Type B pancreatic cell (in vitro differentiated cells): ENCODE data around the gene ACKR1. TPM values are rescaled to one million over a fixed set of nuclear protein-coding genes. Genes with fewer than 3 reads are reported as not detected.

Source experiments
- DNase-seq: peaks from one replicate; pipeline ENCODE4 v3.0.0; 2021; ENCODE audit warnings: mixed read lengths; ENCODE audit not compliant: unreplicated experiment; ENCODE audit errors: extremely low spot score
- H3K27ac Mint-ChIP-seq: 2 replicates; pipeline ENCODE4 v1.8.0; 2021; ENCODE audit warnings: mild to moderate bottlenecking, mixed read lengths
- H3K27me3 Mint-ChIP-seq: 2 replicates; pipeline ENCODE4 v1.8.0; 2021; ENCODE audit warnings: mixed read lengths
- H3K36me3 Mint-ChIP-seq: 2 replicates; pipeline ENCODE4 v1.8.0; 2021; ENCODE audit warnings: mixed read lengths
- H3K4me1 Mint-ChIP-seq: one replicate; pipeline ENCODE4 v1.8.0; 2021; ENCODE audit warnings: mixed read lengths; ENCODE audit not compliant: unreplicated experiment
- H3K4me3 Mint-ChIP-seq: 2 replicates; pipeline ENCODE4 v1.8.0; 2021; ENCODE audit warnings: mild to moderate bottlenecking, mixed read lengths
- H3K9me3 Mint-ChIP-seq: 2 replicates; pipeline ENCODE4 v1.8.0; 2021; ENCODE audit warnings: mixed read lengths
- CTCF ChIP-seq: fragments of 200-600 bp; sonication (generic); conservative IDR thresholded peaks from 2 replicates; pipeline ENCODE4 v1.5.0; 2021; ENCODE audit warnings: antibody characterized with exemption, mild to moderate bottlenecking
- total RNA-seq: library from RNA; stranded (reverse); gene quantifications from 2 replicates; pipeline ENCODE4 v1.2.1, GENCODE V29; 2021; ENCODE audit warnings: low replicate concordance

The ACKR1 gene
- total RNA-seq, 1 donor from 2014 or later, result 0.63 TPM

- H3K27ac Mint-ChIP-seq, result no peak overlapping the region
- DNase-seq, result no peak
- H3K9me3 Mint-ChIP-seq, result no peaks in the 10 kb centered on the region
- no peak for TF ChIP-seq CTCF
- no peak overlapping the region for H3K4me3 Mint-ChIP-seq
- no peaks in the 10 kb centered on the region for H3K36me3 Mint-ChIP-seq
- peaks cover 24% of the 10 kb centered on the region for H3K27me3 Mint-ChIP-seq
- peaks cover 13% of the 10 kb centered on the region for H3K4me1 Mint-ChIP-seq
Observed at GRCh38 chr1:159199901-159200300, 4.8 kb upstream of the ACKR1 start.

GRCh38 chr1:159200769-159201168 is 3.9 kb upstream of the ACKR1 start:
- Mint-ChIP-seq H3K27ac (no peak overlapping the region), H3K4me1 (peaks cover 13% of the 10 kb centered on the region), H3K9me3 (no peaks in the 10 kb centered on the region), H3K4me3 (no peak overlapping the region), H3K36me3 (no peaks in the 10 kb centered on the region), H3K27me3 (peaks cover 29% of the 10 kb centered on the region)
- no peak for DNase-seq
- no peak for TF ChIP-seq CTCF

- no peak for TF ChIP-seq CTCF
- Mint-ChIP-seq H3K4me3 (no peak overlapping the region), H3K9me3 (no peaks in the 10 kb centered on the region), H3K27me3 (peaks cover 32% of the 10 kb centered on the region), H3K36me3 (no peaks in the 10 kb centered on the region), H3K4me1 (peaks cover 13% of the 10 kb centered on the region), H3K27ac (no peak overlapping the region)
- DNase-seq, result no peak
Observed at GRCh38 chr1:159201642-159202041, 3.0 kb upstream of the ACKR1 start.

- Mint-ChIP-seq H3K9me3 (no peaks in the 10 kb centered on the region), H3K4me1 (peaks cover 8% of the 10 kb centered on the region), H3K27me3 (peaks cover 48% of the 10 kb centered on the region), H3K36me3 (no peaks in the 10 kb centered on the region), H3K4me3 (no peak overlapping the region), H3K27ac (no peak overlapping the region)
- DNase-seq, result no peak
- no peak for TF ChIP-seq CTCF
Observed at GRCh38 chr1:159203610-159204009, 1.1 kb upstream of the ACKR1 start.

GRCh38 chr1:159205225-159205624 is 550 bp downstream of the ACKR1 start:
- Mint-ChIP-seq H3K4me1 (peaks cover 8% of the 10 kb centered on the region), H3K27ac (no peak overlapping the region), H3K9me3 (no peaks in the 10 kb centered on the region), H3K27me3 (peaks cover 61% of the 10 kb centered on the region), H3K36me3 (no peaks in the 10 kb centered on the region), H3K4me3 (no peak overlapping the region)
- TF ChIP-seq CTCF, result no peak
- DNase-seq, result no peak

GRCh38 chr1:159206110-159206509 is 1.4 kb downstream of the ACKR1 start:
- Mint-ChIP-seq H3K27me3 (peaks cover 68% of the 10 kb centered on the region), H3K9me3 (no peaks in the 10 kb centered on the region)

More at GRCh38 chr1:159206110-159206509, 1.4 kb downstream of the ACKR1 start:
- Mint-ChIP-seq H3K4me3 (no peak overlapping the region), H3K36me3 (no peaks in the 10 kb centered on the region), H3K27ac (no peak overlapping the region), H3K4me1 (peaks cover 8% of the 10 kb centered on the region)
- no peak for TF ChIP-seq CTCF
- DNase-seq, result no peak
